ENCODE results near the gene ANXA3. TPM values are rescaled to one million over a fixed set of nuclear protein-coding genes. Genes with fewer than 3 reads are reported as not detected.

Gene ANXA3
- total RNA-seq, 1 donor from 2014 or later, result 34.5 TPM

- Histone ChIP-seq H3K27me3 (ENCODE audit: low read depth) (no peaks in the 10 kb centered on the region), H3K36me3 (peaks cover 37% of the 10 kb centered on the region), H3K4me3 (no peak overlapping the region), H3K4me1 (peaks cover 37% of the 10 kb centered on the region), H3K27ac (replicated peaks) (no peak overlapping the region), H3K9me3 (replicated peaks) (no peaks in the 10 kb centered on the region)
- intact Hi-C loops (cut with micrococcal nuclease), result no loop called here
- DNase-seq, result no peak
- no peak for TF ChIP-seq CTCF (IDR thresholded peaks at IDR 0.05; ENCODE audit: borderline replicate concordance)
These were observed 49.4 kb downstream of the ANXA3 start for GRCh38 chr4:78601013-78601412.

GRCh38 chr4:78602334-78602733 lies 50.8 kb downstream of the ANXA3 start:
- H3K27me3 ChIP-seq (ENCODE audit: low read depth), result no peaks in the 10 kb centered on the region
- DNase-seq, result no peak
- H3K4me3 ChIP-seq, result no peak overlapping the region
- peak overlapping the region; percentile 69 for H3K27ac ChIP-seq (replicated peaks)
- no peaks in the 10 kb centered on the region for H3K9me3 ChIP-seq (replicated peaks)
- peaks cover 27% of the 10 kb centered on the region for H3K36me3 ChIP-seq
- TF ChIP-seq CTCF (IDR thresholded peaks at IDR 0.05; ENCODE audit: borderline replicate concordance), result no peak
- intact Hi-C loops (cut with micrococcal nuclease), result no loop called here
- peaks cover 40% of the 10 kb centered on the region for H3K4me1 ChIP-seq

- Histone ChIP-seq H3K4me1 (peaks cover 40% of the 10 kb centered on the region), H3K27me3 (ENCODE audit: low read depth) (no peaks in the 10 kb centered on the region), H3K4me3 (no peak overlapping the region), H3K27ac (replicated peaks) (no peak overlapping the region), H3K36me3 (peaks cover 24% of the 10 kb centered on the region), H3K9me3 (replicated peaks) (no peaks in the 10 kb centered on the region)
- DNase-seq, result no peak
- intact Hi-C loops (cut with micrococcal nuclease), result no loop called here
- TF ChIP-seq CTCF (IDR thresholded peaks at IDR 0.05; ENCODE audit: borderline replicate concordance), result no peak
These were observed 51.8 kb downstream of the ANXA3 start for GRCh38 chr4:78603384-78603783.

- no peaks in the 10 kb centered on the region for H3K27me3 ChIP-seq (ENCODE audit: low read depth)
- intact Hi-C loops (cut with micrococcal nuclease), result no loop called here
- H3K4me1 ChIP-seq, result peaks cover 40% of the 10 kb centered on the region
- no peak for DNase-seq
- H3K27ac ChIP-seq (replicated peaks), result no peak overlapping the region
- H3K4me3 ChIP-seq, result no peak overlapping the region
- no peaks in the 10 kb centered on the region for H3K9me3 ChIP-seq (replicated peaks)
- no peak for TF ChIP-seq CTCF (IDR thresholded peaks at IDR 0.05; ENCODE audit: borderline replicate concordance)
- H3K36me3 ChIP-seq, result peaks cover 10% of the 10 kb centered on the region
These were observed 53.4 kb downstream of the ANXA3 start for GRCh38 chr4:78604988-78605387.

GRCh38 chr4:78606035-78606434 lies 54.5 kb downstream of the ANXA3 start:
- DNase-seq, result no peak
- H3K27me3 ChIP-seq (ENCODE audit: low read depth), result no peaks in the 10 kb centered on the region
- no peaks in the 10 kb centered on the region for H3K9me3 ChIP-seq (replicated peaks)
- TF ChIP-seq CTCF (IDR thresholded peaks at IDR 0.05; ENCODE audit: borderline replicate concordance), result no peak
- H3K4me3 ChIP-seq, result no peak overlapping the region
- H3K4me1 ChIP-seq, result peaks cover 35% of the 10 kb centered on the region
- H3K27ac ChIP-seq (replicated peaks), result no peak overlapping the region
- peaks cover 10% of the 10 kb centered on the region for H3K36me3 ChIP-seq
- intact Hi-C loops (cut with micrococcal nuclease), result no loop called here
